GM19025 (cell line): ENCODE results near the gene HEXB.

Experiments used
- ATAC-seq: cut with Tn5 transposase; IDR thresholded peaks from one replicate; pipeline ENCODE4 v1.9.1; 2021; ENCODE audit warnings: mild to moderate bottlenecking, low read depth, moderate library complexity; ENCODE audit not compliant: unreplicated experiment

The HEXB gene

GRCh38 chr5:74684900-74685851, at the start of gene HEXB:
Gene HEXB, plus strand, starts transcription at chr5:74685233. Its CDS starts 28 bp downstream, at chr5:74685261.
- ATAC-seq, result peak; percentile 76

- no peak for ATAC-seq
Observed at GRCh38 chr5:74636149-74636548, 48.9 kb upstream of the HEXB start.

GRCh38 chr5:74636552-74636951, 48.5 kb upstream of the HEXB start:
- no peak for ATAC-seq

- no peak for ATAC-seq
Observed at GRCh38 chr5:74638544-74638969, 46.5 kb upstream of the HEXB start.

- ATAC-seq, result peak; percentile 31
Observed at GRCh38 chr5:74638970-74639806, 45.8 kb upstream of the HEXB start.

GRCh38 chr5:74639807-74640449, 45.1 kb upstream of the HEXB start:
- peak; percentile 3 for ATAC-seq

GRCh38 chr5:74640450-74640953, 44.5 kb upstream of the HEXB start, which contains the start of gene ENC1:
Gene ENC1, minus strand, starts transcription at chr5:74640728. Its CDS starts 4,243 bp downstream, at chr5:74636485.
- peak; percentile 69 for ATAC-seq

GRCh38 chr5:74640954-74641734, 43.9 kb upstream of the HEXB start:
- ATAC-seq, result peak; percentile 0

GRCh38 chr5:74641735-74642542, 43.1 kb upstream of the HEXB start:
- no peak for ATAC-seq

GRCh38 chr5:74642543-74642863, 42.5 kb upstream of the HEXB start:
- no peak for ATAC-seq

- ATAC-seq, result no peak
Observed at GRCh38 chr5:74643111-74643562, 41.9 kb upstream of the HEXB start.

GRCh38 chr5:74647096-74647495, 37.9 kb upstream of the HEXB start:
- ATAC-seq, result no peak

GRCh38 chr5:74648835-74649293, 36.2 kb upstream of the HEXB start:
- ATAC-seq, result no peak

GRCh38 chr5:74649421-74649973, 35.5 kb upstream of the HEXB start:
- no peak for ATAC-seq

GRCh38 chr5:74651710-74652109, 33.3 kb upstream of the HEXB start:
- no peak for ATAC-seq

- ATAC-seq, result no peak
Observed at GRCh38 chr5:74652576-74652975, 32.5 kb upstream of the HEXB start.

GRCh38 chr5:74653991-74654390, 31.0 kb upstream of the HEXB start:
- ATAC-seq, result no peak

- no peak for ATAC-seq
Observed at GRCh38 chr5:74655206-74655605, 29.8 kb upstream of the HEXB start.
